Type B pancreatic cell (in vitro differentiated cells): ENCODE measurements around the gene DAZAP1. TPM values are rescaled to one million over a fixed set of nuclear protein-coding genes. Genes with fewer than 3 reads are reported as not detected.

Experiments
- DNase-seq: peaks from one replicate; pipeline ENCODE4 v3.0.0; 2021; ENCODE audit warnings: mixed read lengths; ENCODE audit not compliant: unreplicated experiment; ENCODE audit errors: extremely low spot score
- H3K27ac Mint-ChIP-seq: 2 replicates; pipeline ENCODE4 v1.8.0; 2021; ENCODE audit warnings: mild to moderate bottlenecking, mixed read lengths
- H3K27me3 Mint-ChIP-seq: 2 replicates; pipeline ENCODE4 v1.8.0; 2021; ENCODE audit warnings: mixed read lengths
- H3K36me3 Mint-ChIP-seq: 2 replicates; pipeline ENCODE4 v1.8.0; 2021; ENCODE audit warnings: mixed read lengths
- H3K4me1 Mint-ChIP-seq: one replicate; pipeline ENCODE4 v1.8.0; 2021; ENCODE audit warnings: mixed read lengths; ENCODE audit not compliant: unreplicated experiment
- H3K4me3 Mint-ChIP-seq: 2 replicates; pipeline ENCODE4 v1.8.0; 2021; ENCODE audit warnings: mild to moderate bottlenecking, mixed read lengths
- H3K9me3 Mint-ChIP-seq: 2 replicates; pipeline ENCODE4 v1.8.0; 2021; ENCODE audit warnings: mixed read lengths
- total RNA-seq: library from RNA; stranded (reverse); gene quantifications from 2 replicates; pipeline ENCODE4 v1.2.1, GENCODE V29; 2021; ENCODE audit warnings: low replicate concordance
- TF ChIP-seq, protein P1 (sequence below): fragments of 200-600 bp; sonication (generic); conservative IDR thresholded peaks from 2 replicates; pipeline ENCODE4 v1.5.0; 2021; ENCODE audit warnings: antibody characterized with exemption, mild to moderate bottlenecking

Gene DAZAP1
- total RNA-seq, 1 donor from 2014 or later, result 124 TPM

DNA sequence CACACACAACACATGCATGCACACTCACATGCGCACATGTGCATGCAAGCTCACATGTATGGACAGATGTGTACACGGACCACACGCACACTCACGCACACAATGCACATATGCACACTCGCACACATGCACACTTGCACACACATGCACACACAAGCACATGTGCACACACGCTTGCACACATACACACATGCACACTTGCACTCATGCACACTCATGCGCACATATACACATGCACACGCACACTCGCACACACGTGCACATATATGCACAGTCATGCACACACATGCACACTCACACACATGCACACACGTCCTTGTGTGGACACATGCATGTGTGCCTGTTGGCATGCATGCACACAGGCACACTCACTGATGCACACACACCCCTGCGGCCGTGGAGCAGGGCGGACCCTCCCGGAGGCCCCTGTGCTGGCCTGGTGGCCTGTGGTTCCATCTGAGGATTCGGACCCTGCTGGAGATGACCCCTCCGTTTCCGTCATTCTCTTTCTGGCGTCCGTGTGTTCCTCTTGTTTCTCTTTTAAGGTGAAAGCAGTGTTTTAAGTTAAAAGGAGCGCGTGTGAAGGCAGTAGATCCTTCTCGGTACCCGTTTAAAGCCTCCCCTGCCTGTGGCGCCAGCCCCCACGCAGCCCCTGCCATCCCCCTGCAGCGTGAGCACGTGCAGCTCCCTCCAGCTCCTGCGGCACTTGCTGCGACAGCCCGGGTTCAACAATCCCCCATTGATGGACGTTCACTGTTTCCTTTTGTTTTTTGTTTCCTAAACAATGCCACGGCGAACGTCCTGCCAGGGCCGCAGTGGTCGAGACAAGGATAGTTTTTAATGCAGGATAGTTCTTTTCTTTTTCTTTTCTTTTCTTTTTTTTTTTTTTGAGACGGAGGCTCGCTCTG is 18.1 kb upstream of the DAZAP1 start:
- no peaks in the 10 kb centered on the region for H3K27me3 Mint-ChIP-seq
- no peak for DNase-seq
- TF ChIP-seq, protein P1, sequence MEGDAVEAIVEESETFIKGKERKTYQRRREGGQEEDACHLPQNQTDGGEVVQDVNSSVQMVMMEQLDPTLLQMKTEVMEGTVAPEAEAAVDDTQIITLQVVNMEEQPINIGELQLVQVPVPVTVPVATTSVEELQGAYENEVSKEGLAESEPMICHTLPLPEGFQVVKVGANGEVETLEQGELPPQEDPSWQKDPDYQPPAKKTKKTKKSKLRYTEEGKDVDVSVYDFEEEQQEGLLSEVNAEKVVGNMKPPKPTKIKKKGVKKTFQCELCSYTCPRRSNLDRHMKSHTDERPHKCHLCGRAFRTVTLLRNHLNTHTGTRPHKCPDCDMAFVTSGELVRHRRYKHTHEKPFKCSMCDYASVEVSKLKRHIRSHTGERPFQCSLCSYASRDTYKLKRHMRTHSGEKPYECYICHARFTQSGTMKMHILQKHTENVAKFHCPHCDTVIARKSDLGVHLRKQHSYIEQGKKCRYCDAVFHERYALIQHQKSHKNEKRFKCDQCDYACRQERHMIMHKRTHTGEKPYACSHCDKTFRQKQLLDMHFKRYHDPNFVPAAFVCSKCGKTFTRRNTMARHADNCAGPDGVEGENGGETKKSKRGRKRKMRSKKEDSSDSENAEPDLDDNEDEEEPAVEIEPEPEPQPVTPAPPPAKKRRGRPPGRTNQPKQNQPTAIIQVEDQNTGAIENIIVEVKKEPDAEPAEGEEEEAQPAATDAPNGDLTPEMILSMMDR, result no peak
- no peaks in the 10 kb centered on the region for H3K4me1 Mint-ChIP-seq
- peak overlapping the region; percentile 34 for H3K4me3 Mint-ChIP-seq
- peaks cover 3% of the 10 kb centered on the region for H3K36me3 Mint-ChIP-seq
- H3K9me3 Mint-ChIP-seq, result no peaks in the 10 kb centered on the region
- H3K27ac Mint-ChIP-seq, result no peak overlapping the region

DNA sequence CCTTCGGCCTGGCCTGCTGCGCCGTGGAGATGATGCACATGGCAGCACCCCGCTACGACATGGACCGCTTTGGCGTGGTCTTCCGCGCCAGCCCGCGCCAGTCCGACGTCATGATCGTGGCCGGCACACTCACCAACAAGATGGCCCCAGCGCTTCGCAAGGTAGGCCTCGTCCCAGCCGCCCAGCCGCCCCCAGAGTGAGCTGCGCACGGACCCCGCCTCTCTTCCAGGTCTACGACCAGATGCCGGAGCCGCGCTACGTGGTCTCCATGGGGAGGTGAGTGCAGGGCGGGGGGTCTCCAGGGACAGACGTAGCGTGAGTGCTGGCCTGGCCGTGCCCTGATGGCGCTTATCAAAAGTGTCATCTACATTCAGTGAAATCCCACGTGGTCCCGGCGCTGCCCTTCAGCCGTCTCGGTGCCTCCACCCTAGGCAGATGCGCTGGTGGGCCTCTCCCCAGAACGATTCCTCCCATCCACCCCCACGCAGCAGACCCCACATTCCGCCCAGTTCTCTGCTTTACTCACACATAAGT is 16.4 kb upstream of the DAZAP1 start:
- Mint-ChIP-seq H3K27ac (no peak overlapping the region), H3K9me3 (no peaks in the 10 kb centered on the region), H3K36me3 (peaks cover 3% of the 10 kb centered on the region), H3K4me1 (no peaks in the 10 kb centered on the region), H3K27me3 (no peaks in the 10 kb centered on the region), H3K4me3 (no peak overlapping the region)
- TF ChIP-seq, protein P1, result no peak
- DNase-seq, result no peak

DNA sequence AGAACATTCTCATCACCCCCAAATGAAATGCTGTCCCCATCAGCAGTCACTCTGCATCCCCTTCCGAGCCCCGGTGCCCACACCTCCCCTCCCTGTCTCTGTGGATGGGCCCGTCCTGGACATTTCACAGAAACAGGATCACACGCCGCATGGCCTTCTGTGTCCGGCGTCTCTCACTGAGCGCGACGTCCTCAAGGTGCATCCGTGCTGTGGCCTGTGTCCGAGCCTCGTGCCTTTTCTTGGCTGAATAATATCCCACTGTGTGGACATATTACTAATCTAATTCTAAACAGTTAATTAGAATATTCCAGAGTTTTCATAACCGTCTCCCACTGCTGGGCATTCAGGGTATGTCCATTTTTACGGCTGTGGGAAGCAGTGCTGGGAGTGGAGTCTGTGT is 15.0 kb upstream of the DAZAP1 start:
- Mint-ChIP-seq H3K9me3 (no peaks in the 10 kb centered on the region), H3K36me3 (peaks cover 3% of the 10 kb centered on the region), H3K4me3 (no peak overlapping the region), H3K27ac (no peak overlapping the region), H3K4me1 (no peaks in the 10 kb centered on the region), H3K27me3 (no peaks in the 10 kb centered on the region)
- DNase-seq, result no peak
- TF ChIP-seq, protein P1, result no peak

DNA sequence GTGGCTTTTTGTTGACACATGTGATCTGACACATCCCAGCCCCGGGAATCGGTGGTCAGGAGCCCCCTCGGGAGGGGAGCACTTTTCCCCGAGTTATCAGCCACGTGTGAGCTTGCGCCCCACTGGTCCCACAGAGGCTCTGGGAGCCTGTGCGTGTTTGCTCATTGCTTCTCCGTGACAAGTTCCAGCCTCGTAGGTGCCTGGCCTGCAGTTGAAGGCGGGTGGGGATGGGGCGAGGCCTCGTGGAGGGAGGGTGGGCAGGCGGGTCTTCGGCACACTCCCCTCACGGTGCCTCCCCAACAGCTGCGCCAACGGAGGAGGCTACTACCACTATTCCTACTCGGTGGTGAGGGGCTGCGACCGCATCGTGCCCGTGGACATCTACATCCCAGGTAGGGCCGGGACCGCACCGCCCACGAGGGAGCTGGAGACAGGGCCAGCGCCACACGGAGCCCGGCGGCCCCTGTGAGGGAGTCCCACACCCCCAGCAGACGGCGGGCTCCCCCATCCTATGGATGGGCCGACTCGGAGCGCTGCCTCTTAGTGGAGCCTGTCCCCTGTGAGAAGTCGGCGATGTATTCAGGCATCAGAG is 14.4 kb upstream of the DAZAP1 start:
- no peak for DNase-seq
- Mint-ChIP-seq H3K36me3 (peaks cover 3% of the 10 kb centered on the region), H3K27me3 (no peaks in the 10 kb centered on the region), H3K9me3 (no peaks in the 10 kb centered on the region), H3K4me3 (no peak overlapping the region), H3K4me1 (no peaks in the 10 kb centered on the region), H3K27ac (no peak overlapping the region)
- TF ChIP-seq, protein P1, result no peak

DNA sequence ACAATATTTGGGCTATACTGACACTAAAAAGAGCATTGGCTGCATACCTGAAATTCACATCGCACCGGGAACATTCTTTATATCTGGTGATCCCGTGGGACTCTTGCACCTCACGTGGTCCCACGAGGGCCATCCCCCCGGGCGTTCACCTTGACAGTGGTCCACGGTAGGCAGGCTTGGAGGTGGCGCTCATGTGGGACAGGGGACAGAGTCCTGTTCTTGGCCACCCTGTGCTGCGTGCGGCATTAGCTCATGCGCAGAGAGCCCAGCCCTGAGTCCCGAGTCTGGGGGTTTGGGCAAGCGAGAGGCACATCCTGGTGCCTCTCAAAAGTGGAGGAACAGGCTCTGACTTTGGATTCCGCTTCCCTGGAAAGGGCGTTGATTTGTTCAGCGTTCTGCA is 13.5 kb upstream of the DAZAP1 start:
- no peaks in the 10 kb centered on the region for H3K4me1 Mint-ChIP-seq
- no peak overlapping the region for H3K4me3 Mint-ChIP-seq
- no peak overlapping the region for H3K27ac Mint-ChIP-seq
- no peaks in the 10 kb centered on the region for H3K27me3 Mint-ChIP-seq
- H3K36me3 Mint-ChIP-seq, result peaks cover 2% of the 10 kb centered on the region
- TF ChIP-seq, protein P1, result no peak
- H3K9me3 Mint-ChIP-seq, result no peaks in the 10 kb centered on the region
- DNase-seq, result no peak
